Trophoblast cell (in vitro differentiated cells and primary cell): Measurements from ENCODE around the gene COX19.
A peak's percentile ranks its signal among the peaks of the same experiment; 100 is the strongest.

Source experiments
- DNase-seq, 2 donors: peaks; one replicate each; pipeline ENCODE4 v3.0.0-alpha.2; 2016
- H2AFZ ChIP-seq: 2 replicates; pipeline ENCODE4 v1.6.1; 2013; ENCODE audit warnings: low read length, moderate library complexity, mild to moderate bottlenecking; ENCODE audit not compliant: insufficient read depth, poor library complexity
- H2AK5ac ChIP-seq: 2 replicates; pipeline ENCODE4 v1.6.1; 2013; ENCODE audit warnings: mild to moderate bottlenecking, low read length
- H2BK120ac ChIP-seq: 2 replicates; pipeline ENCODE4 v1.6.1; 2013; ENCODE audit warnings: low read length, mild to moderate bottlenecking, moderate library complexity; ENCODE audit not compliant: insufficient read depth, poor library complexity
- H2BK12ac ChIP-seq: 2 replicates; pipeline ENCODE4 v1.6.1; 2013; ENCODE audit warnings: mild to moderate bottlenecking, low read length, moderate library complexity
- H2BK5ac ChIP-seq: 2 replicates; pipeline ENCODE4 v1.6.1; 2013; ENCODE audit warnings: low read length, low read depth, moderate library complexity, mild to moderate bottlenecking; ENCODE audit not compliant: poor library complexity
- H3K14ac ChIP-seq: 2 replicates; pipeline ENCODE4 v1.6.1; 2013; ENCODE audit warnings: mild to moderate bottlenecking, low read length
- H3K18ac ChIP-seq: 2 replicates; pipeline ENCODE4 v1.6.1; 2013; ENCODE audit warnings: mild to moderate bottlenecking, low read length
- H3K23ac ChIP-seq: 2 replicates; pipeline ENCODE4 v1.6.1; 2013; ENCODE audit warnings: low read length
- H3K27ac ChIP-seq: 2 replicates; pipeline ENCODE4 v1.5.1; 2013; ENCODE audit warnings: low read depth, mild to moderate bottlenecking, inconsistent platforms, low read length, moderate library complexity
- H3K27me3 ChIP-seq: 2 replicates; pipeline ENCODE4 v1.6.1; 2013; ENCODE audit warnings: inconsistent platforms, mild to moderate bottlenecking, low read length, moderate library complexity; ENCODE audit not compliant: insufficient read depth
- H3K36me3 ChIP-seq, 2 experiments: 1 replicate in 1 of 2; 2 replicates in 1 of 2; pipeline ENCODE4 v1.6.1; 2013; ENCODE audit warnings: low read length in 2 of 2, mild to moderate bottlenecking in 2 of 2, moderate library complexity in 1 of 2; ENCODE audit not compliant: insufficient read depth in 2 of 2, control insufficient read depth in 1 of 2
- H3K4ac ChIP-seq: 2 replicates; pipeline ENCODE4 v1.6.1; 2013; ENCODE audit warnings: low read depth, mild to moderate bottlenecking, low read length, moderate library complexity
- H3K4me1 ChIP-seq, 2 experiments: 1 replicate in 1 of 2; 2 replicates in 1 of 2; pipeline ENCODE4 v1.6.1; 2013; ENCODE audit warnings: low read length in 2 of 2, mild to moderate bottlenecking in 2 of 2, moderate library complexity in 1 of 2; ENCODE audit not compliant: insufficient read depth in 2 of 2, control insufficient read depth in 1 of 2
- H3K4me2 ChIP-seq: 2 replicates; pipeline ENCODE4 v1.6.1; 2013; ENCODE audit warnings: inconsistent platforms, mild to moderate bottlenecking, low read length, moderate library complexity
- H3K4me3 ChIP-seq: 2 replicates; pipeline ENCODE4 v1.5.1; 2013; ENCODE audit warnings: mild to moderate bottlenecking, low read depth, low read length, inconsistent platforms
- H3K79me1 ChIP-seq: one replicate; pipeline ENCODE4 v1.6.1; 2013; ENCODE audit warnings: low read length
- H3K79me2 ChIP-seq: 2 replicates; pipeline ENCODE4 v1.6.1; 2013; ENCODE audit warnings: low read length, mild to moderate bottlenecking; ENCODE audit not compliant: control insufficient read depth, insufficient read depth, poor library complexity
- H3K9ac ChIP-seq: 2 replicates; pipeline ENCODE4 v1.6.1; 2013; ENCODE audit warnings: mild to moderate bottlenecking, low read length
- H3K9me3 ChIP-seq: 2 replicates; pipeline ENCODE4 v1.6.1; 2013; ENCODE audit warnings: low read depth, mild to moderate bottlenecking, control low read depth, inconsistent platforms, low read length; ENCODE audit not compliant: insufficient read depth
- H4K12ac ChIP-seq: 2 replicates; pipeline ENCODE4 v1.6.1; 2013; ENCODE audit warnings: low read depth, mild to moderate bottlenecking, low read length, moderate library complexity
- H4K8ac ChIP-seq: 2 replicates; pipeline ENCODE4 v1.6.1; 2013; ENCODE audit warnings: low read depth, mild to moderate bottlenecking, low read length, moderate library complexity
- H4K91ac ChIP-seq: one replicate; pipeline ENCODE4 v1.6.1; 2013; ENCODE audit warnings: low read depth, mild to moderate bottlenecking, low read length, moderate library complexity
- WGBS: extraction: QIAGEN DNeasy Blood & Tissue Kit; methylation state at CpG from one replicate; pipeline ENCODE4 v1.1.7; 2013; ENCODE audit warnings: missing lambda C conversion rate; ENCODE audit not compliant: insufficient read length, insufficient coverage; ENCODE audit errors: extremely low coverage; 5-methylcytosine and 5-hydroxymethylcytosine counted together

COX19 gene

DNA sequence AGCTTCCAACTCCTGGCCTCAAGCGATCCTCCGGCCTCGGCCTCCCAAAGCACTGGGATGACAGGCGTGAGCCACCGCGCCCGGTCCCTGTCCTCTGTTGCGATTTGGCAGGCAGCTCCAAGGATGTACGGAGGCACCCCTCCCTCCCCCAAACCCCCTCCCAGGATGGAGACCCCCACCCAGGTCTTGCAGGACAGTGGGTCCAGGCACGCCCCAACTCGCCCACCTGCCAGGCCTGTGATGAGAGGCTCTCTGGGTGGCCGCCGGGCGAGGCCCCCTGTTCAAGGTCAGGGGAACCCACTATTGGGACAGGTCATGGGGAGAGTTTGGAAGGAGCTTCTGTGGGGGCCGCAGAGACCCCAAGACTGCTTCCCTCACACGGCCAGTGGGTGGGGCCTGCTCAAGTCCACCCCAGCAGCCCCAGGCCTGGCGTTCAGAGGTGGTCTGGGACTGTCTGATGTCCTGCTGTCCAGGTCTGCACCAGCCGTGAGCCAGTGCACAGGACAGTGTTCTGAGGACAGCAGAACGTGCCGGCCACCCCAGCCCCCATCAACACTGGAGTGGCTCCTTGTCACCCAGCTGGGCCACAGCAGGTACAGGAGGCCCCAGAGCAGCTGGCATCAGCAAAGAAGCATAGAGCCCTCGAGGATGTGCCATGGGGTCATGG lies 23.3 kb downstream of the COX19 start:
- Histone ChIP-seq H2AK5ac (no peak overlapping the region), H3K4me2 (no peak overlapping the region), H3K9me3 (peaks cover 7% of the 10 kb centered on the region), H3K9ac (no peak overlapping the region), H2BK12ac (no peak overlapping the region), H3K4me3 (no peak overlapping the region), H3K79me1 (no peaks in the 10 kb centered on the region), H3K79me2 (no peaks in the 10 kb centered on the region), H3K4ac (no peak overlapping the region), H3K18ac (no peak overlapping the region), H4K12ac (no peak overlapping the region), H4K91ac (no peak overlapping the region), H3K14ac (no peak overlapping the region), H3K4me1 (peaks cover 5 to 6% of the 10 kb centered on the region in 2 experiments), H2BK5ac (no peak overlapping the region), H4K8ac (no peak overlapping the region), H3K36me3 (no peaks in the 10 kb centered on the region), H3K27ac (no peak overlapping the region), H3K23ac (no peak overlapping the region), H3K27me3 (peaks cover 11% of the 10 kb centered on the region), H2AFZ (no peak overlapping the region), H2BK120ac (no peak overlapping the region)
- WGBS = no CpG with 5 or more reads among the region's 21 CpGs
- DNase-seq = no peak

DNA sequence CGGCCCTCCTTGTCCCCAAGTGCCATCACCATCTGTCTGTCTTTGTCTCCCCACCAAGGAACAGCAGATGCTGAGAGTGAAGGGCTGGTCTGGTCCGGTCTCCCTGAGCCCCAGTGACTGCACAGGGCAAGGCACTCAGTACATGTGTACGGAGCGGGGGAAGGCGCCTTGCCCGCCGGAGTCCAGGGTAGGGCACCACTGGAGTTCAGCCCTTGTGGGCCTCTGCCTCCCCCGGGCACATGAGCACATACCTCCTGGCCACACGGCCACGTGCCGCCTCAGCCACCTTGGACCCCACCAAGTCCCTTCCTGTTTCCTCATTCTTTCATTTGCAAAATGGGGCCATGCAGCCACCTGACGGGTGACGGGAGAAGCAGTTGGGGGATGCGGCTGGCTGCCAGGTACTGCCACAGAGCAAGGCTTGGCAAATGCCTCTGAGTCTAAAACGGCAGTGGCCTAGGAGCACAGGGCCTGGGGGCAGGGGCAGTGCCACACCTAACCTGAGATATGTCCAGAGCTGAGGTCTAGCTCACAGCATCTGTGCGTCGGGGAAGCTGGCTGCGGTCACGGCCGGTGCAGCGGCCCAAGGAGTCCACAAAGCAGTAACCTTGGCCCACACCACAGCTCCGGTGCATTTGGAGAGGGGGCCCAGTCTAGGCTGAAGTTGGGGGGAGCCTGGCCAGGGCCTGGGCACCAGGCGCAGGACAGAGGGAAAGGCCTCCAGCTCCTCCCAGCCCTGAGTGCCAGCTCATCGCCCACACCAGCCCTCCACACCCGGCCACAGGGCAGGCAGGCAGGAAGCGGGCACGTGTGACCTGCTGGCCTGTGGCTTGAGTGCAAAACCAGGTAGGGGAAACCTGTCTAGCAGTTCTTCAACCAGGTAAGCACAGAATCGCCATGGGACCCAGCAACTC lies 26.1 kb downstream of the COX19 start:
- no peak overlapping the region for H2BK120ac ChIP-seq
- H3K18ac ChIP-seq = no peak overlapping the region
- peaks cover 3% of the 10 kb centered on the region for H3K79me2 ChIP-seq
- H3K27ac ChIP-seq = no peak overlapping the region
- no CpG with 5 or more reads among the region's 28 CpGs for WGBS
- H3K14ac ChIP-seq = no peak overlapping the region
- H2BK5ac ChIP-seq = no peak overlapping the region
- H3K23ac ChIP-seq = no peak overlapping the region
- H3K4me1 ChIP-seq = peaks cover 18 to 19% of the 10 kb centered on the region in 2 experiments
- no peak overlapping the region for H2BK12ac ChIP-seq
- H2AK5ac ChIP-seq = no peak overlapping the region
- DNase-seq = no peak
- H3K4ac ChIP-seq = no peak overlapping the region
- H3K4me3 ChIP-seq = no peak overlapping the region
- no peak overlapping the region for H4K12ac ChIP-seq
- no peaks in the 10 kb centered on the region for H3K36me3 ChIP-seq
- H2AFZ ChIP-seq = no peak overlapping the region
- H4K91ac ChIP-seq = no peak overlapping the region
- H3K9ac ChIP-seq = no peak overlapping the region
- H4K8ac ChIP-seq = no peak overlapping the region
- peaks cover 8% of the 10 kb centered on the region for H3K27me3 ChIP-seq
- H3K4me2 ChIP-seq = no peak overlapping the region
- H3K79me1 ChIP-seq = peaks cover 11% of the 10 kb centered on the region
- peaks cover 3% of the 10 kb centered on the region for H3K9me3 ChIP-seq

DNA sequence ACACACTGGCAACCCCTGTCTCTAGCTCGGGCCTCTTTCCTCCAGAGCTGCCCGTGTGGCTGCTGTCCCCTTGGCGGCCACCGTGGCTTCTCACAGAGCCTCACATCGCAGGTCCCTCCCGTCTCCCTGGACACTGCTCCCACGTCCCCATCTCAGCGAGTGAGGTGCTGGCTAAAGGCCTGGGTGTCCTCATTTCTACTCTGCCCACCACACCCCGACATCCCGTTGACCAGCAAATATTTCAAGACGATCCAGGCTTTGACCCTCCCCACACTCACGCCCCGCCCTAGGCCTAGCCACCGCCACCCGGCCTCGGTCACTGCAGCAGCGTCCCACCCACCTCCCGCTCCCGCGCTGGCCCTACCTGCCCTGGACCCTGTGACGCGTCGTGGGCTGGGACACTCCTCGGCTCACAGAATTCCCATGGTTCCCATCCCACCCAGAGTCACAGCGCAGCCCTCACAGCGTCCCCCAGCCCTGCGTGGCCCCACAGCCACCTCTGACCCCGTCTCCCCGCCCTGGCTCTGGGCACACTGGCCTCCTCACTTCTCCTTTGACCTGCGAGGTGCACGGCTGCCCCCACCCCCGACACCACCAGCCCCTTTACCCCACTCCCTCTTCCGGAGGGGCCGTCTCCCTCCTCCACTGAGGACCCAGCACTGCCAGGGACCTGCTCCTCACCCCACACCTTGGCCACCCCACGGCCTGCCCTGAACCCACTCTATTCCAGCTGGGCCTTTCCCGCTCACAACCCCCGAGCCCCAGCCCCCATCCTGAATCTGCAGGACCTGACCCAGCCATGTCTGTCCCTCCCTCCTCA lies 27.7 kb downstream of the COX19 start:
- WGBS = no CpG with 5 or more reads among the region's 37 CpGs
- Histone ChIP-seq H3K23ac (no peak overlapping the region), H3K79me2 (peaks cover 3% of the 10 kb centered on the region), H3K14ac (no peak overlapping the region), H3K9ac (no peak overlapping the region), H3K36me3 (no peaks in the 10 kb centered on the region), H3K27me3 (no peaks in the 10 kb centered on the region), H2BK120ac (no peak overlapping the region), H4K8ac (no peak overlapping the region), H3K4me3 (no peak overlapping the region), H2BK5ac (no peak overlapping the region), H4K91ac (no peak overlapping the region), H3K9me3 (peaks cover 3% of the 10 kb centered on the region), H3K4ac (no peak overlapping the region), H3K4me2 (no peak overlapping the region), H2BK12ac (no peak overlapping the region), H3K18ac (no peak overlapping the region), H3K4me1 (peaks cover 13% of the 10 kb centered on the region in 2 experiments), H4K12ac (no peak overlapping the region), H3K79me1 (peaks cover 11% of the 10 kb centered on the region), H2AK5ac (peak overlapping the region; percentile 20), H3K27ac (no peak overlapping the region), H2AFZ (no peak overlapping the region)
- DNase-seq = no peak

- Histone ChIP-seq H4K12ac (no peak overlapping the region), H2BK120ac (peak overlapping the region; percentile 56), H3K23ac (no peak overlapping the region), H3K27me3 (no peaks in the 10 kb centered on the region), H2BK12ac (peak overlapping the region; percentile 46), H3K4me1 (peaks cover 13% of the 10 kb centered on the region in 2 experiments), H3K79me2 (peaks cover 3% of the 10 kb centered on the region), H2BK5ac (no peak overlapping the region), H4K91ac (peak overlapping the region; percentile 33), H2AK5ac (no peak overlapping the region), H3K27ac (no peak overlapping the region), H4K8ac (no peak overlapping the region), H2AFZ (peak overlapping the region; percentile 14), H3K4ac (no peak overlapping the region), H3K14ac (peak overlapping the region; percentile 30), H3K18ac (no peak overlapping the region), H3K9me3 (peaks cover 3% of the 10 kb centered on the region), H3K4me3 (no peak overlapping the region), H3K9ac (no peak overlapping the region), H3K79me1 (peaks cover 11% of the 10 kb centered on the region), H3K4me2 (no peak overlapping the region), H3K36me3 (no peaks in the 10 kb centered on the region)
- WGBS = no CpG with 5 or more reads among the region's 29 CpGs
- no peak for DNase-seq
Measured at GRCh38 chr7:946256-946996, 28.9 kb downstream of the COX19 start.
